Fibroblast of the aortic adventitia (primary cell): ENCODE measurements around the gene CFAP99. TPM values are rescaled to one million over a fixed set of nuclear protein-coding genes. Genes with fewer than 3 reads are reported as not detected.

Experiments used
- DNase-seq: peaks from one replicate; pipeline ENCODE4 v3.0.0-alpha.2; 2010; ENCODE audit warnings: low read depth
- H3K4me3 ChIP-seq: 2 replicates; pipeline ENCODE4 v1.5.1; 2011; ENCODE audit warnings: low read depth, mild to moderate bottlenecking, control low read depth, low read length, moderate library complexity
- total RNA-seq: library from RNA; depleted of rRNA; stranded (reverse); fragments of >200 nt; gene quantifications from 2 replicates; pipeline ENCODE4 v1.2.3, GENCODE V29; 2012; ENCODE audit warnings: low replicate concordance
- TF ChIP-seq, protein P1 (sequence below): IDR thresholded peaks from 2 replicates; pipeline ENCODE4 v1.5.1; 2011; ENCODE audit warnings: mild to moderate bottlenecking, low read length, control low read depth, inconsistent platforms; ENCODE audit not compliant: insufficient read depth

Gene CFAP99
- total RNA-seq, 1 donor = not detected

DNA sequence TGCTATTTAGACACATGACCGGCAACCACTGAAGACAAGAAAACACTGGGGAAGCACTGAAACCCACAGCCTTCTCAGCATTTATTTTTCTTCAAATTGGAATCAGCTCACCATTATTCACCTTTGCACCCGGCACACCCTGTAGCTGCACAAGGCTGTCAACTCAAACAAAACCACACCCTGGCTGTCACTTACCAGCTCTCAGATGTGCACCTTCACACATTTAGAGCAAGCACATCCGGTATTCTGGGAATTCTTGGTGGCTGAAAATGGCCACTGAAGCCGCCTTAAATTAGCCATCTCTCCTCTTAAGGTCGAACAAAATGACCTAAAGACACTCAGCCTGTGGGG lies 6.2 kb upstream of the CFAP99 start:
- no peak for DNase-seq
- TF ChIP-seq, protein P1, sequence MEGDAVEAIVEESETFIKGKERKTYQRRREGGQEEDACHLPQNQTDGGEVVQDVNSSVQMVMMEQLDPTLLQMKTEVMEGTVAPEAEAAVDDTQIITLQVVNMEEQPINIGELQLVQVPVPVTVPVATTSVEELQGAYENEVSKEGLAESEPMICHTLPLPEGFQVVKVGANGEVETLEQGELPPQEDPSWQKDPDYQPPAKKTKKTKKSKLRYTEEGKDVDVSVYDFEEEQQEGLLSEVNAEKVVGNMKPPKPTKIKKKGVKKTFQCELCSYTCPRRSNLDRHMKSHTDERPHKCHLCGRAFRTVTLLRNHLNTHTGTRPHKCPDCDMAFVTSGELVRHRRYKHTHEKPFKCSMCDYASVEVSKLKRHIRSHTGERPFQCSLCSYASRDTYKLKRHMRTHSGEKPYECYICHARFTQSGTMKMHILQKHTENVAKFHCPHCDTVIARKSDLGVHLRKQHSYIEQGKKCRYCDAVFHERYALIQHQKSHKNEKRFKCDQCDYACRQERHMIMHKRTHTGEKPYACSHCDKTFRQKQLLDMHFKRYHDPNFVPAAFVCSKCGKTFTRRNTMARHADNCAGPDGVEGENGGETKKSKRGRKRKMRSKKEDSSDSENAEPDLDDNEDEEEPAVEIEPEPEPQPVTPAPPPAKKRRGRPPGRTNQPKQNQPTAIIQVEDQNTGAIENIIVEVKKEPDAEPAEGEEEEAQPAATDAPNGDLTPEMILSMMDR = no peak
- peak overlapping the region; percentile 62 for H3K4me3 ChIP-seq

DNA sequence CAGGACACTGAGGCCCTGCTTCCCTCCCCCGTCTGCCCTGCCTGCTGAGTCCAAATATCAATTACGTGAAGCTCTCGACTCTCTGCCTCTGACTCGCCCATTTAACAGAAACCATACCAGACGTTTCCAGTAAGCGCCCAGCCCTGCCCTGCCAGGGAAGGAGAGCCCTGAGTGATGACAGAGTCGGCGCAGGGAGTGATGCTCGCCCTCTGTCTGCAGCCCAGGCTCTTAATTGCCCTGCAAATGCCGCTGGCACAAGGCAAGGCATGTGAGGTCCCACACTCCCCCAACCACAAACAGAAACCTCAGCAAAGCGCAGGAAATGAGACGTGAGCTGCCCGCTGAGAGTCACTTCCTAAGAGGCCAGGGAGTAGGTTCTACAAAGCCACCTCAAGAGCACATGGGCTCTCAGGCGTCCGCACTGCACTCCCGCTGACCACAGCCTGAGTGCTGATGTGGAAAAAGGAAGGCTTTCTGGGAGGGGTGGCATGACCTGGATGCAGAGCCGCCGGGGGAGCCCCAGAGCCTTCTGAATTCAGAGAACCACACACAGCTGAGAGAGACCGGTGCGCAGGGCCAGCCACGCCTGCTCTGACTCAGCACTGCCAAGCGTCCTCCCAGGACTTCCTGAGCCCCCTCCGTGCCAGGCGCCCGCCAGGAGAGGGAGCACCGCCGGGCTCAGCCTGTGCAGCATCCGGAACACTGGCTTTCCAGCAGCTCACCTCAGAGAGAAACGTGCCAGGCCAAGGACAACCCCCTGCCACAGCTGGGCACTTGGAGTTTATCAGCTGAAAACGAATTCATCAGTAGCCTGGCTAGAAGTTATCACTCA lies 5.7 kb upstream of the CFAP99 start:
- TF ChIP-seq, protein P1 = peak; percentile 53
- H3K4me3 ChIP-seq = peak overlapping the region; percentile 62
- peak; percentile 85 for DNase-seq

DNA sequence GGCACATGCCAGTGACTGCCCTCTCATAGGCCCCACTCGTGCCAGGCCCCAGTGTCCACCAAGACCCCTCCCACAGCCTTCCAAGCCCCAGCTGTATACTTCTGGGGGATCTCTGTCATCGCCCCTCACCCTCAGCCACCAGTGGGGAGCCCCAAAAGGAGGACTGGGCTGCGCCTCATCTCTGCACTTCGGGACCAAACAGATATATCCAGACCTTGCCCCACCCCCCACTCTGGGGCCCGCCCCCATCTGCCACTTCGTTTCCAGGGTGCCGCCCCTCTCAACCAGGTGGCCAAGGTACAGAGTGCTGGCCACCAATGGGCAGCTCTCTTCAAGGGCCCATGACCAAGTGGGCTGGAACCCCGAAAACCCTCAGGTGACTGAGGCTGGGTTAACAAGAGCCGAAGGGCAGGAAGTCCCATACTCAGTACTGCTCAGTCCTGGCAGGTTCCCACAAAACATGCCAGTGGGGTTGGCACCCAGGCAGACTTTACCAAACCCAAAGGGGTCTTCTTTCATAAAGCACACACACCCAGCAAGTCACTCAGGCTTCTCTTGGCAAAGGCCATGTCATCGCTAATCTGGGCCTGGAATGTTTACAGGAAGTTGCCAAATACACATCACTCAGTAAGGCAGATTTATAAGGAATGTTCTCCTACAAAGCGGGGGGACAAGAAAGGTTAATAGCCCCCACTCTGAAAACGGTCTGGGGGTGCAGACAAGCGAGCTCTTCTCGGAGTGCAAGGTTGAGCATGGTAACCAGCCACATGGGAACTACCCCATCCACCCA lies 4.7 kb upstream of the CFAP99 start:
- no peak overlapping the region for H3K4me3 ChIP-seq
- TF ChIP-seq, protein P1 = no peak
- peak; percentile 32 for DNase-seq

DNA sequence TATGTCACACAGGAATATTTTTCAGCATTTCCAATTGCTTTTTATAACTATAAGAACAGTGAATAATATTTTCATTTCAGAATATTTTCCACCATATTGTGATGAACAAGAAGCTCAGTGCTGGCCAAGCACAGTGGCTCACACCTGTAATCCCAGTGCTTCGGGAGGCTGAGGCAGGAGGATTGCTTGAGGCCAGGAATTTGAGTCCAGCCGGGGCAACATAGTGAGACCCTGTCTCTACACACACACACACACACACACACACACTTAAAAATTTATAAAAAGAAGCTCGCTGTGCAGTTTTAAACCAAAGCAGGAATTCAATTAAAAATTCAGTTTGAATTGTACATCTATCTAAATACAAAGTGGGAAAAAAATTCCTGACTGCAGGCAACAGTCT lies 3.5 kb upstream of the CFAP99 start:
- no peak for DNase-seq
- H3K4me3 ChIP-seq = no peak overlapping the region
- TF ChIP-seq, protein P1 = no peak

DNA sequence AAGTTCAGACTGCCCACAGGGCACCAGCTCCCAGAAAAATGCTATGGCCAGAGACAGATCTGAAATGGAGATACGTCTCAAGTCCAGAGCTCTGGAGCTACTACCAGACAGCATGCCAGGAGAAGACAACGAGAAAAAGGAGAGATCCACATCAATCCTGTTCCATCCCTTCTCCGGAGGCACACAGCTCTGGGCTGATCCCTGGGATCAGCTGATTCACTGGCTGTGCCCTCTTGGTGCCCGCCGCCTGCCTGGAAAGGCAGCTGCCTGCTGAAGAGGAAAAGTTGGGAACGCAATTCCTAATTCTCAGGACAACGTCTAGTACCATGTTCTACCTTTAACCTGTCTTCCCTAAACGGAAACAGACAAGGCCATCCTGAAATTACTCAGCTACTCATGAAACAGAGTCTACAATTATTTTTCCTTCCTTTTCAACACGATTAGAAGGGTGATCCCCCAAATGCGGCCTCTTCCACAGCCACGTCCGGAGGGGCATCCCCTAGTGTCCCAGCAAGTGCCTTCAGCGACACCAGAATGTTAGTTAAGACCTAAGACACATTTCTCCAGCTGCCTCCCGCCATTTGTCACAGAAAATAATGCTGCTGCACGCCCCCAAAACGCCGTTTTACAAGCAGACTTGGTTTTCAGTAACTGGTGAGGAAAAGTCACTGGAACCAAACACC lies 2.7 kb upstream of the CFAP99 start:
- H3K4me3 ChIP-seq = peak overlapping the region; percentile 76

DNA sequence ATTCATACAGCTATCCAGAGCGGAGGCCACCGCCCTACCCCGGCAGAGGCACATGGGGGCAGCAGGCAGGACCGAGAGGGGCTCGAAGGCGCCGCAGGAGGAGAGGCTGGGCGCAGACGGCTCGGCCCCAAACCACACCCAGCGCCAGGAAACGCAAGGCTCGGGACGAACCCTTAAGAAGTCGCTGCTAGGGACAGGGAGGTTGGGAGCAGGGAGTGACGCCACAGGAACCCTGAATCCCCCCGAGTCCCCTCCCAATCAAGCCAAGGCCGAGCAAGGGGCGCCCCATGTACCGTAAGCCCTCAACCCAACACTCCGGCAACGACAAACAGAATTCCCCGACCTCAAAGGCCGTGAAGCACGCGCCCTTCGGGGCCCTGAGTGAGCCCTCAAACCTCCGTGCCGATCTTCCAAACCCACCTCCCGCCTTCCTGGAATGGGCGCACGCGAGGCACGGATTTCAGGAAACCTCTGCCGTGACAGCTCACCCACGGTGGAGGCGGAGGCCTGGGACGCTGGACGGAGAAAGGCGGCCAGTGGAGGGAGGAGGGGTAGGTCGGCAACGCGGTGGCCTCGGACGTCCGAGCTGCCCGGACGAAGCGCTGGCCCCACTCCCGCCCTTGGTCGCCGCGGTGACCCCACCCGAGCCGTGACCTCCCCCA lies 2.1 kb upstream of the CFAP99 start:
- peak overlapping the region; percentile 76 for H3K4me3 ChIP-seq
- TF ChIP-seq, protein P1 = no peak
- DNase-seq = peak; percentile 58

More for the DNA sequence above, 2.7 kb upstream of the CFAP99 start:
- TF ChIP-seq, protein P1 = no peak
- DNase-seq = no peak
